Measurements from ENCODE around the gene COL13A1. TPM values are rescaled to one million over a fixed set of nuclear protein-coding genes. Genes with fewer than 3 reads are reported as not detected.

Gene COL13A1
- total RNA-seq, 1 experiment from 2014 or later: 3.6 TPM

DNA sequence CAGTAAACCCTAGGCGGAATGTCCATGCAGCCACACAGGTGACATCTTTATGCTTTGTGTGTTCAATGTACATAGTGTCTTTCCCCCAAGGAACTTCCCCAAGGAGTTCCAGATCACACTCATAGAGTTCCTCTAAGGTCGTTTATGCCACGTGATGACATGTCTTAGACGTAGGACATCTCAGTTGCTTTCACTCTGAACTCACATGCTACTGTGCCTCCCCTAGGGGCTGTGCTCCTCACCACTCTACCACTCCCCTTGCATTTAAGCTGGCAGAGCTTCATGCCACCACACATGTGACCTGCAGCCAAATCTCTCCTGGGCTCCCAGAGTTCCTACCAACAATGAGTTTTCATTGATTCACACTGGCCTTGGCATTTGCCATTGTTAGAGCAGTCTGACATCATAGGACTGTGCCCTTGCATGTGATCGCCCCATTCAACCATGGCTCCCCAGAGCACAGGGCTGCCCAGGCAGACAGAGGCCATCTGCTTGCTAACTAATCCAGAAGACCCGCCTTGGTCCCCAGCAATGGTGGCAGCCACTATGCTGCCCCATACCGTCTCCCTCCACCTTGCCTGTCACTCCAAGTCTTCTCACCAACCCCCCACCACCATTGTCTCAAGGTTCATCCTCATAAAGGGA, 155.7 kb downstream of the COL13A1 start:
- Histone ChIP-seq H3K23me2 (ENCODE audit: insufficient read length, low read depth, low read length, poor library complexity, severe bottlenecking) (no peaks in the 10 kb centered on the region), H3K4me2 (ENCODE audit: insufficient read depth, insufficient read length, low read length) (no peak overlapping the region), H3K27me3 (ENCODE audit: insufficient read depth, low read length) (no peaks in the 10 kb centered on the region), H3K9me3 (ENCODE audit: control insufficient read depth, low read depth, low read length) (no peaks in the 10 kb centered on the region), H3K9ac (ENCODE audit: extremely low read depth, insufficient read length, low read length) (no peak overlapping the region), H2AFZ (ENCODE audit: low read length) (no peak overlapping the region), H3K4me1 (ENCODE audit: insufficient read depth, low read length) (no peaks in the 10 kb centered on the region; the same call in 1 of the 2 replicates), H3K23ac (ENCODE audit: insufficient read length, low read depth, low read length) (no peak overlapping the region), H3T11ph (ENCODE audit: low read length) (no peak overlapping the region), H2AK5ac (ENCODE audit: insufficient read length, low read length) (no peak overlapping the region), H2BK12ac (ENCODE audit: insufficient read length, low read depth, low read length) (no peak overlapping the region), H2BK20ac (ENCODE audit: low read depth, low read length, poor library complexity, severe bottlenecking) (no peak overlapping the region), H2BK120ac (ENCODE audit: low read depth, low read length, poor library complexity, severe bottlenecking) (no peak overlapping the region), H4K91ac (ENCODE audit: insufficient read length, low read depth, low read length) (no peak overlapping the region), H2BK15ac (ENCODE audit: low read depth, low read length) (no peak overlapping the region), H4K8ac (replicated peaks; ENCODE audit: insufficient read length, low read depth, low read length) (no peak overlapping the region), H4K20me1 (ENCODE audit: control insufficient read depth, insufficient read depth, insufficient read length) (no peaks in the 10 kb centered on the region), H3K27ac (ENCODE audit: insufficient read length, low read depth, low read length) (no peak overlapping the region), H3K18ac (ENCODE audit: insufficient read length, low read depth, low read length) (no peak overlapping the region), H3K14ac (ENCODE audit: insufficient read depth, low read length) (no peak overlapping the region), H3K79me1 (ENCODE audit: insufficient read depth, low read depth, low read length, poor library complexity, severe bottlenecking) (no peaks in the 10 kb centered on the region), H3K56ac (ENCODE audit: insufficient read length, low read depth, low read length) (no peak overlapping the region), H4K5ac (ENCODE audit: insufficient read length, low read depth, low read length) (no peak overlapping the region), H3K4ac (ENCODE audit: low read depth, low read length) (no peak overlapping the region), H3K79me2 (ENCODE audit: insufficient read depth, low read length) (no peaks in the 10 kb centered on the region), H2BK5ac (ENCODE audit: insufficient read length, low read length) (no peak overlapping the region)
- Mint-ChIP-seq H3K36me3 (ENCODE audit: insufficient read depth in 1 of 3, low read depth in 3 of 3) (no peaks in the 10 kb centered on the region), H3K4me3 (no peak overlapping the region), H3K4me1 (peaks cover 16 to 29% of the 10 kb centered on the region in 2 experiments), H3K9me3 (no peaks in the 10 kb centered on the region), H3K27ac (no peak overlapping the region; a peak in 1 of 7 replicates), H3K27me3 (ENCODE audit: low read depth) (peaks cover 43% of the 10 kb centered on the region)
- DNase-seq: peak; percentile 14
- WGBS (ENCODE audit: extremely low coverage, insufficient read length, low lambda C conversion rate): no CpG with 5 or more reads among the region's 7 CpGs
- TF ChIP-seq, protein P1, sequence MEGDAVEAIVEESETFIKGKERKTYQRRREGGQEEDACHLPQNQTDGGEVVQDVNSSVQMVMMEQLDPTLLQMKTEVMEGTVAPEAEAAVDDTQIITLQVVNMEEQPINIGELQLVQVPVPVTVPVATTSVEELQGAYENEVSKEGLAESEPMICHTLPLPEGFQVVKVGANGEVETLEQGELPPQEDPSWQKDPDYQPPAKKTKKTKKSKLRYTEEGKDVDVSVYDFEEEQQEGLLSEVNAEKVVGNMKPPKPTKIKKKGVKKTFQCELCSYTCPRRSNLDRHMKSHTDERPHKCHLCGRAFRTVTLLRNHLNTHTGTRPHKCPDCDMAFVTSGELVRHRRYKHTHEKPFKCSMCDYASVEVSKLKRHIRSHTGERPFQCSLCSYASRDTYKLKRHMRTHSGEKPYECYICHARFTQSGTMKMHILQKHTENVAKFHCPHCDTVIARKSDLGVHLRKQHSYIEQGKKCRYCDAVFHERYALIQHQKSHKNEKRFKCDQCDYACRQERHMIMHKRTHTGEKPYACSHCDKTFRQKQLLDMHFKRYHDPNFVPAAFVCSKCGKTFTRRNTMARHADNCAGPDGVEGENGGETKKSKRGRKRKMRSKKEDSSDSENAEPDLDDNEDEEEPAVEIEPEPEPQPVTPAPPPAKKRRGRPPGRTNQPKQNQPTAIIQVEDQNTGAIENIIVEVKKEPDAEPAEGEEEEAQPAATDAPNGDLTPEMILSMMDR (conservative IDR thresholded peaks at IDR 0.05): no peak

Data from H9 (cell line).